ENCODE results near the gene VPS18. TPM values are rescaled to one million over a fixed set of nuclear protein-coding genes. Genes with fewer than 3 reads are reported as not detected.

Gene VPS18
- total RNA-seq, 1 experiment from 2014 or later = 57.3 TPM

- in situ Hi-C loops (cut with HindIII; ENCODE audit: low sequenced_read_pairs) = no loop called here
- peak; percentile 72 for DNase-seq (ENCODE audit: low spot score)
Observed at GRCh38 chr15:40930430-40931299, 36.4 kb downstream of the VPS18 start.

- in situ Hi-C loops (cut with HindIII; ENCODE audit: low sequenced_read_pairs) = no loop called here
- peak; percentile 69 for DNase-seq (ENCODE audit: low spot score)
Observed at GRCh38 chr15:40931300-40932142, 37.3 kb downstream of the VPS18 start.

- in situ Hi-C loops (cut with HindIII; ENCODE audit: low sequenced_read_pairs) = no loop called here
- DNase-seq (ENCODE audit: low spot score) = peak; percentile 37
Observed at GRCh38 chr15:40932156-40932555, 37.9 kb downstream of the VPS18 start.

DNA sequence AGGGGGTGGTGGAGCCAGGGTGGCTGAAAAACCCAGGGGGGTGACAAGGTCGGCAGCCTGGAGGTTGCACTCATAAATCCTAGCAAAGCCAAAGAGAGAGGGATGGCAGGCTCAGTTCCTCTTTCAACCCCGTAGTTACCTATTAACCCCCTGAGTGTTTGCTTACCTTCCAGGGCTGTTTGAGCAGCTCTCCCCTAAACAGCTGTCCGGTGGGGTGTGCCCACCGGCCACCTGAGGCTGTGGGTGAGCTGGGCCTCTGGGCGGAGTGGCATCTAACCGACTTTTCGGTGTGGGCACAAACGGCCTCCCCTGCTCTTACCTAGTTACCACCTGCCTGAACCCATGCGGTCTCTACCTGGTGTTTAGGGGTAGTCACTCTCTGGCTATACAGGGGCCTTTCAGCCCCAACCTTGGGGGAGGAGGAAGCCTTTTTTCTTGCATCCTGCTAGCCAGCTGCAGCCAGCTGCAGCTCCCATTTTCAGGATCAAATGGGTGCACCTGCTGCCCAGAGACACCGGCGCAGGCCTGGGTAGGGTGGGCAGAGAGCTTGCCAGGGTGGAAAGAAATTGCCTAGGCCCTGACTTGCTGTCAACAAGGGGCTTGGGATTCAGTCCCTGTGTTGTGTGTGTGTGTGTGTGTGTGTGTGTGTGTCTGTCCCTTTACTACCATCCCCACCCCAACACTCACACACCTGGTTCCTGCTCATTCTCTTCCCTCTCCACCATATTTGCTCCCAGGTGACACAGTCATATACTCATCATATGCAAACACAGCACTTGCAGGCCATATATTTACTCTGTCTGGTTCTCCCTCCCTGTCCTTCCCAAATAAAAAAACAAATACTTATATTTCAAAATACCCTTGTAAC, 38.6 kb downstream of the VPS18 start:
- in situ Hi-C loops (cut with HindIII; ENCODE audit: low sequenced_read_pairs) = no loop called here
- no peak for DNase-seq (ENCODE audit: low spot score)

GRCh38 chr15:40933517-40933902, 39.3 kb downstream of the VPS18 start:
- in situ Hi-C loops (cut with HindIII; ENCODE audit: low sequenced_read_pairs) = no loop called here
- DNase-seq (ENCODE audit: low spot score) = no peak

- DNase-seq (ENCODE audit: low spot score) = no peak
- in situ Hi-C loops (cut with HindIII; ENCODE audit: low sequenced_read_pairs) = no loop called here
Observed at GRCh38 chr15:40934457-40934856, 40.2 kb downstream of the VPS18 start.

- in situ Hi-C loops (cut with HindIII; ENCODE audit: low sequenced_read_pairs) = no loop called here
- no peak for DNase-seq (ENCODE audit: low spot score)
Observed at GRCh38 chr15:40936234-40936708, 42.0 kb downstream of the VPS18 start.

DNA sequence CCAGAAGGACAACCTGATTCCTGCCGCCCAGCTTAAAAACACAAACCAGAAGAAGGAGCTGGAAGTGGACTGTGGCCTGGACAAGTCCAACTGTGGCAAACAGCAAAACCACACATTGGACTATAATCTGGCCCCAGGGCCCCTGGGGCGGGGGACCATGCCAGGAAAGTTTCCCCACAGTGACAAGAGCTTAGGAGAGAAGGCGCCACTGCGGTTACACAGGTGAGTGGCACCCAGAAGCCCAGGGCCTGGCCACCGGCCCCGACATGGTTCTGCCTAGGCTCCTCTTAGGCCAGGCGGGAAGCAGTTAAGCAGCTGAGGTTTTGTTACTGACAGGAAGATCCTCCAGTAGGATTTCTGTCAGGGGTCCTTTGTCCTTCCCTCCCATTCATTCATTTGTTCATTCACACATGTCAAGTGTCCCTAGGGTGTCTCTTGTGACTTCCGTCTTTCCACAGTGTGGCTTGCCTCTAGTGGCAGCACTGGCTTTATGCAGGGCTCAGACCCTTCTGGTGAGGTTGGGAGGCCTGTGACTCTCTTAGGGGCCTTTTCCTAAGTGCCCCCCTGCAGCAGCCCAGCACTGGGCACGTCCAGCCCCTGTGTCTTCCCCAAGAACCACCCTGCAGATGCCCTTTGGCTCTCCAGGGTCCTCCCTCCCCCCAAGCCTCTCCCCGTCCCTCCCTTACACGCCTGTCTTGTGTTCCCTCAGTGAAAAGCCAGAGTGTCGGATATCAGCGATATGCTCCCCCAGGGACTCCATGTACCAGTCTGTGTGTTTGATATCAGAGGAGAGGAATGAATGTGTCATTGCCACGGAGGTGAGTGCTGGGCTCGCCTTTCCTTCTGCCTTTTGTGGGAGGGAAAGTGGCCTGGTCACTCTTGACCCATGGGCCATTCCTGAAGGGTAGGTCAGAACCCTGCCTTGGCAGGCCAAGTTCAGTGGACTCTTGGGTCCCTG, 42.7 kb downstream of the VPS18 start:
- in situ Hi-C loops (cut with HindIII; ENCODE audit: low sequenced_read_pairs) = no loop called here
- no peak for DNase-seq (ENCODE audit: low spot score)

GRCh38 chr15:40937762-40938535, 43.7 kb downstream of the VPS18 start:
- peak; percentile 63 for DNase-seq (ENCODE audit: low spot score)
- in situ Hi-C loops (cut with HindIII; ENCODE audit: low sequenced_read_pairs) = no loop called here

GRCh38 chr15:40938536-40938870, 44.3 kb downstream of the VPS18 start:
- in situ Hi-C loops (cut with HindIII; ENCODE audit: low sequenced_read_pairs) = no loop called here

GRCh38 chr15:40940296-40940801, 46.1 kb downstream of the VPS18 start:
- in situ Hi-C loops (cut with HindIII; ENCODE audit: low sequenced_read_pairs) = no loop called here

More at GRCh38 chr15:40938536-40938870, 44.3 kb downstream of the VPS18 start:
- no peak for DNase-seq (ENCODE audit: low spot score)

DNA sequence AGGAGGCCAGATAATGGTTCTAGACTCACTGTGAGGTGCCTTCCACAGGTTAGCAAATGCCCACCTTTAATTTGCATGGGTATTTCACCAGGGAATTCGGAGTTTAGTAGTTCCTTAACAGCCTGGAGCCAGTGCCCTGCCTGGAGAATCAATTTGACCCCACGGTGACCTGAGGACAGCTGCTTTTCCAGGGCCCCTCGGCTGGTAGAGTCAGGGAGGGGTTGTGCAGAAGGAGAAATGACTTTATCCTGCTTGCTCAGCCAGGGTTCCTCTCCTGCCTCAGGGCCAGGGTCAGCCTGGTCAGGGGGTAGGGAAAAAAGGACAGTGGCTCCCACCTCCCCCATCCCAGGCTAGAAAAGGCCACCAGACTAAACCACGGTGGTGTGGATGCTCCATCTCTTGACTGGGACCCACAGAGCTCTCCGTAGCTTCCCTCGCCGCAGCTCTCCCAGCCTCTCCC, 46.8 kb downstream of the VPS18 start:
- DNase-seq (ENCODE audit: low spot score) = no peak
- in situ Hi-C loops (cut with HindIII; ENCODE audit: low sequenced_read_pairs) = no loop called here

More at GRCh38 chr15:40940296-40940801, 46.1 kb downstream of the VPS18 start:
- DNase-seq (ENCODE audit: low spot score) = peak; percentile 31

- peak; percentile 76 for DNase-seq (ENCODE audit: low spot score)
- in situ Hi-C loops (cut with HindIII; ENCODE audit: low sequenced_read_pairs) = no loop called here
Observed at GRCh38 chr15:40941528-40942336, 47.5 kb downstream of the VPS18 start.

DNA sequence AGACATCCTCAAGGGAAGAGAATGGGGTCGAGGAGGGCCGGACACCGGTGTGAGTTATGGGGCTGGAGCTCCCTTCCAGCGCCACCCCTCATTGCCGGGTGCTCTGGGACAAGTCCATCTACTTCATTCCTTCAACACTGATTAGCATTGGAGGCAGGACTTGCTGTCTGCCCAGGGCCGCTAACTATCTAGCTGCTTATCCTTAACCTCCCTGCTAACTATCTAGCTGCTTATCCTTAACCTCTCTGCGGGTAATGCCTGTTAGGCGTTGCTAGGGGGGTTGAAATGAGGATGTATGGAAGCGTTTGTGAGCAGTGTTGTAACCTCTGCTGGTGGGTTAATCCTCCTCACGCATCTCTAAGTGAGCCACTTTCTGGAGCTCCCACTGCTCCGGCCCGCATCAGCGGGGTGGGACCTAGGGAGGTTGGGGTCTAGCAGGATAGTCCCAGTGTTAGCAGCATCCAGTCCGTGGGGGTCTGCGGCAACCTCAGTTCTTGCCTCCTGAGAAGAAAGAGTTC, 48.1 kb downstream of the VPS18 start:
- in situ Hi-C loops (cut with HindIII; ENCODE audit: low sequenced_read_pairs) = no loop called here
- no peak for DNase-seq (ENCODE audit: low spot score)

GRCh38 chr15:40942878-40943277, 48.6 kb downstream of the VPS18 start:
- in situ Hi-C loops (cut with HindIII; ENCODE audit: low sequenced_read_pairs) = no loop called here
- DNase-seq (ENCODE audit: low spot score) = no peak

GRCh38 chr15:40943764-40944365, 49.6 kb downstream of the VPS18 start:
- in situ Hi-C loops (cut with HindIII; ENCODE audit: low sequenced_read_pairs) = no loop called here
- no peak for DNase-seq (ENCODE audit: low spot score)

Data from G401 (cell line).